OCI-LY7 (cell line): Measurements from ENCODE around the gene ASXL3.

Source experiments
- EZH2phosphoT487 ChIP-seq: fragments of 200-600 bp; sonication (generic); IDR thresholded peaks from 2 replicates; pipeline ENCODE4 v1.6.1; 2018; ENCODE audit warnings: low read depth, borderline replicate concordance, mild to moderate bottlenecking, mixed run types, antibody characterized with exemption, low read length, moderate library complexity, mixed read lengths
- TF ChIP-seq, protein P1 (sequence below): fragments of 200-600 bp; sonication (generic); conservative IDR thresholded peaks from 2 replicates; pipeline ENCODE4 v1.5.1; 2014; ENCODE audit warnings: mild to moderate bottlenecking, antibody characterized with exemption, low read length, moderate library complexity, mixed read lengths

DNA sequence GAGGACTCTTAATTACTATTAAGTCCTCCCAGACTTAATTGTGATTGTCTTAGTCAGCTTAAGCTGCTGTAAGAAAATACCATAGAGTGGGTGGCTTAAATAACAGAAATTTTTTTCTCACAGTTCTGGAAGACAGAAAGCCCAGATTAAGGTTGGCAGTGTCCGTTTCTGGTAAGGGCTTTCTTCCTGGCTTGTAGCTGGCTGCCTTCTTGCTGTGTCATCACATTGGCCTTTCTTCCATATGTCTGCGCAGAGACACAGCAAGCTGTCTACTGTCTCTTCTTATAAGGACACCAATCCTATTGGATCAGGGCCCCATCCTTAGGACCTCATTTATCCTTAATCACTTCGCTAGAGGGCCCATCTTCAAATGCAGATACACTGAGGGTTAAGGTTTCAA, 38.5 kb downstream of the ASXL3 start:
- TF ChIP-seq, protein P1, sequence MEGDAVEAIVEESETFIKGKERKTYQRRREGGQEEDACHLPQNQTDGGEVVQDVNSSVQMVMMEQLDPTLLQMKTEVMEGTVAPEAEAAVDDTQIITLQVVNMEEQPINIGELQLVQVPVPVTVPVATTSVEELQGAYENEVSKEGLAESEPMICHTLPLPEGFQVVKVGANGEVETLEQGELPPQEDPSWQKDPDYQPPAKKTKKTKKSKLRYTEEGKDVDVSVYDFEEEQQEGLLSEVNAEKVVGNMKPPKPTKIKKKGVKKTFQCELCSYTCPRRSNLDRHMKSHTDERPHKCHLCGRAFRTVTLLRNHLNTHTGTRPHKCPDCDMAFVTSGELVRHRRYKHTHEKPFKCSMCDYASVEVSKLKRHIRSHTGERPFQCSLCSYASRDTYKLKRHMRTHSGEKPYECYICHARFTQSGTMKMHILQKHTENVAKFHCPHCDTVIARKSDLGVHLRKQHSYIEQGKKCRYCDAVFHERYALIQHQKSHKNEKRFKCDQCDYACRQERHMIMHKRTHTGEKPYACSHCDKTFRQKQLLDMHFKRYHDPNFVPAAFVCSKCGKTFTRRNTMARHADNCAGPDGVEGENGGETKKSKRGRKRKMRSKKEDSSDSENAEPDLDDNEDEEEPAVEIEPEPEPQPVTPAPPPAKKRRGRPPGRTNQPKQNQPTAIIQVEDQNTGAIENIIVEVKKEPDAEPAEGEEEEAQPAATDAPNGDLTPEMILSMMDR: no peak
- no peak for TF ChIP-seq EZH2phosphoT487
